ENCODE data around the gene ISL2.

ISL2 gene

DNA sequence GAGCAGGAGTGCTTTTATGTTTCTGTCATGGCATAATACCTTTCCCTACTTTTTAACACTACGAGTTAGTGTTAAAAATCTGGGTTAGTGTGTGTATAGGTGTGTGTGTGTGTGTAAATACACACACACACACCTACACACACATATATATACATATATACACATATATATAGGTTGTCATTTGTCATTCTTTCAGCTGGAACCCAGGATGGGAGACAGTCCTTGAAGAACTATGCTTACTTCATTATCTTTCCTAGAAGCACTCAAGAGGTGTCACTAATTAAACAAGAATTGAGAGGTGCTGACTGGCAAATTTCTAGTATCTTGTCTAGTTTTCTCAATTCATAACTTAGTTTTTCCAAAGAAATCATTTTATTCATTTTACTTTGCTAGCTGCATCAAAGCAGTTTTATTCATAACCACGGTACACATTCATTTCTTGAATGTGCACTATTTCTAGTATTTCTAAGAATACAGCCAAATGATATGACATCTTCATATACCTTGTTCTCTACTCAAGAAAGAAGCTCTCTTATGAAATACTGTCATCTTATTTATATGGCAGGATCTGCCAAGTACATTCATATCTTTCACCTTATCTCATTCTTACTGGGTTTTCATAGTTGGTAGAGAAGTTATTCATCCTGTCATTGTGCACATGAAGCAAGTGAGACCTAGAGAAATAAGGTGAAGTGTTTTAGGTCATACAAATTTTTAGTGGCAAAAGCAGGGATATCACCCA is 46.6 kb downstream of the ISL2 start:
- no peaks in the 10 kb centered on the region for H3K27me3 ChIP-seq (ENCODE audit: low read length)

DNA sequence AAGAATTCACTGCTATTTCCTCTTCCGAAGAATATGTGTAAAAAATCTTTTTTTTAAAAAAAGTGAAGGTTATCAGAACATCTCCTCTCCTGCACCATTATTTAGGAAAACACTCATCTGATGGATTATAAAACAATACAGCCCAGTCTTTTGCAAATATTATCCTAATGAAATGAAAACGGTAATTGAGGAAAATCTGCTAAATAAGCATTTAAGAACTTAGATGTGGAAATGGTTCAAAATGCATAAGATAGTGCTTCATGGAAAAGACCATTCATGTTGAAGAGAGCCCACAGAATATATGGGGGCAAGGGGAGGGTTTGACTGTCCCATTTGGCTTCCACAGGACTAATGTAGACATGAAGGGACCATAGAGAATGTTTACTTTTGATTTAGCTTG is 47.8 kb downstream of the ISL2 start:
- TF ChIP-seq CTCF (IDR thresholded peaks at IDR 0.05; ENCODE audit: insufficient read depth, low read length, poor library complexity, severe bottlenecking) = no peak
- TF ChIP-seq EZH2phosphoT487 (conservative IDR thresholded peaks at IDR 0.05; ENCODE audit: low read length) = no peak
- Histone ChIP-seq H3F3A (ENCODE audit: insufficient read depth) (no peaks in the 10 kb centered on the region), H3K27ac (ENCODE audit: low read depth, low read length) (no peak overlapping the region), H3K9ac (ENCODE audit: low read length) (no peak overlapping the region), H4K20me1 (ENCODE audit: low read depth, low read length) (no peaks in the 10 kb centered on the region), H3K4me3 (ENCODE audit: insufficient read depth, low read length, poor library complexity, severe bottlenecking) (no peak overlapping the region), H3K36me3 (ENCODE audit: low read length) (no peaks in the 10 kb centered on the region), H3K9me3 (ENCODE audit: insufficient read depth, low read length) (no peaks in the 10 kb centered on the region), H2AFZ (ENCODE audit: low read depth, low read length, severe bottlenecking) (no peak overlapping the region), H3K4me2 (ENCODE audit: low read depth, low read length, poor library complexity, severe bottlenecking) (no peak overlapping the region), H3K79me2 (ENCODE audit: insufficient read depth, low read length) (no peaks in the 10 kb centered on the region), H3K27me3 (ENCODE audit: low read length) (no peaks in the 10 kb centered on the region), H3K9me2 (replicated peaks; ENCODE audit: insufficient read depth, low read length) (no peaks in the 10 kb centered on the region)

More for the DNA sequence above, 46.6 kb downstream of the ISL2 start:
- no peaks in the 10 kb centered on the region for H3K36me3 ChIP-seq (ENCODE audit: low read length)
- no peaks in the 10 kb centered on the region for H3K9me3 ChIP-seq (ENCODE audit: insufficient read depth, low read length)
- no peak for TF ChIP-seq EZH2phosphoT487 (conservative IDR thresholded peaks at IDR 0.05; ENCODE audit: low read length)
- H3K4me2 ChIP-seq (ENCODE audit: low read depth, low read length, poor library complexity, severe bottlenecking) = no peak overlapping the region
- H3F3A ChIP-seq (ENCODE audit: insufficient read depth) = no peaks in the 10 kb centered on the region
- H4K20me1 ChIP-seq (ENCODE audit: low read depth, low read length) = no peaks in the 10 kb centered on the region
- no peak overlapping the region for H3K9ac ChIP-seq (ENCODE audit: low read length)
- H3K4me3 ChIP-seq (ENCODE audit: insufficient read depth, low read length, poor library complexity, severe bottlenecking) = no peak overlapping the region
- no peaks in the 10 kb centered on the region for H3K79me2 ChIP-seq (ENCODE audit: insufficient read depth, low read length)
- no peak overlapping the region for H2AFZ ChIP-seq (ENCODE audit: low read depth, low read length, severe bottlenecking)
- no peak overlapping the region for H3K27ac ChIP-seq (ENCODE audit: low read depth, low read length)
- H3K9me2 ChIP-seq (replicated peaks; ENCODE audit: insufficient read depth, low read length) = no peaks in the 10 kb centered on the region

DNA sequence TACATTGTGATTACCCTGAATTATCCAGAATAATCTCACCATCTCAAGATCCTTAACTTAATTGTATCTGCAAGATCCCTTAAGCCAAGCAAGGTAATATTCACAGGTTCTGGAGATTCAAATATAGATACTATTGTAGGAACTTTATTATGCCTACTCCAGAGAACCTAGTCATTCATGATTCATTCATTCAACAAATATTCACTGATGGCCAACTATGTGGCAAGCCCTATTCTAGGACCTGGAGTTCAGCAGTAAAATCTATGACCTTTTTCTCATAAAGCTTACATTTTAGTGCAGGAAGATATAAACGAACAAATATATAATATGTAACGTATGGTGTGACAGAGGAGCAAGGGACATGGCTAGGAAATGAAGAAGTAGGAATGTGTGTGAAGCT is 49.6 kb downstream of the ISL2 start:
- H3K36me3 ChIP-seq (ENCODE audit: low read length) = no peaks in the 10 kb centered on the region
- H3K79me2 ChIP-seq (ENCODE audit: insufficient read depth, low read length) = no peaks in the 10 kb centered on the region
- H3K4me2 ChIP-seq (ENCODE audit: low read depth, low read length, poor library complexity, severe bottlenecking) = no peak overlapping the region
- no peaks in the 10 kb centered on the region for H3K9me2 ChIP-seq (replicated peaks; ENCODE audit: insufficient read depth, low read length)
- H3K27me3 ChIP-seq (ENCODE audit: low read length) = no peaks in the 10 kb centered on the region
- H3K27ac ChIP-seq (ENCODE audit: low read depth, low read length) = no peak overlapping the region
- TF ChIP-seq EZH2phosphoT487 (conservative IDR thresholded peaks at IDR 0.05; ENCODE audit: low read length) (no peak), CTCF (IDR thresholded peaks at IDR 0.05; ENCODE audit: insufficient read depth, low read length, poor library complexity, severe bottlenecking) (no peak)
- no peaks in the 10 kb centered on the region for H3K9me3 ChIP-seq (ENCODE audit: insufficient read depth, low read length)
- H3F3A ChIP-seq (ENCODE audit: insufficient read depth) = no peaks in the 10 kb centered on the region
- H2AFZ ChIP-seq (ENCODE audit: low read depth, low read length, severe bottlenecking) = no peak overlapping the region
- no peaks in the 10 kb centered on the region for H4K20me1 ChIP-seq (ENCODE audit: low read depth, low read length)
- no peak overlapping the region for H3K4me3 ChIP-seq (ENCODE audit: insufficient read depth, low read length, poor library complexity, severe bottlenecking)
- no peak overlapping the region for H3K9ac ChIP-seq (ENCODE audit: low read length)

GRCh38 chr15:76386926-76387325 is 50.4 kb downstream of the ISL2 start:
- Histone ChIP-seq H3K27ac (ENCODE audit: low read depth, low read length) (no peak overlapping the region), H3K9ac (ENCODE audit: low read length) (no peak overlapping the region), H3K36me3 (ENCODE audit: low read length) (no peaks in the 10 kb centered on the region), H3K9me2 (replicated peaks; ENCODE audit: insufficient read depth, low read length) (no peaks in the 10 kb centered on the region), H3K4me2 (ENCODE audit: low read depth, low read length, poor library complexity, severe bottlenecking) (no peak overlapping the region), H3K9me3 (ENCODE audit: insufficient read depth, low read length) (no peaks in the 10 kb centered on the region), H2AFZ (ENCODE audit: low read depth, low read length, severe bottlenecking) (no peak overlapping the region), H4K20me1 (ENCODE audit: low read depth, low read length) (no peaks in the 10 kb centered on the region), H3K79me2 (ENCODE audit: insufficient read depth, low read length) (no peaks in the 10 kb centered on the region), H3F3A (ENCODE audit: insufficient read depth) (no peaks in the 10 kb centered on the region), H3K4me3 (ENCODE audit: insufficient read depth, low read length, poor library complexity, severe bottlenecking) (no peak overlapping the region), H3K27me3 (ENCODE audit: low read length) (no peaks in the 10 kb centered on the region)
- TF ChIP-seq CTCF (IDR thresholded peaks at IDR 0.05; ENCODE audit: insufficient read depth, low read length, poor library complexity, severe bottlenecking) (no peak), EZH2phosphoT487 (conservative IDR thresholded peaks at IDR 0.05; ENCODE audit: low read length) (no peak)

Measured in SU-DHL-6 (cell line).